GM13977 (cell line): ENCODE results near the gene TMEM154.
"Not testable (repeated sequence)": the region's sequence is repeated elsewhere in the genome, so short reads cannot be mapped to it uniquely, and the experiment has no call there.

Source experiments
- DNase-seq: peaks from one replicate; pipeline ENCODE4 v3.0.0; 2012; ENCODE audit warnings: low spot score
- in situ Hi-C: fragments of 300-500 bp; cut with MboI; formaldehyde crosslinking; loops from one replicate; pipeline ENCODE4 v1.12.0; 2022; ENCODE audit warnings: low sequenced_read_pairs, low pct_unique_long_range_greater_than_20kb, mixed read lengths, inconsistent platforms; ENCODE audit not compliant: unreplicated experiment
- TF ChIP-seq, protein P1 (sequence below): IDR thresholded peaks from 2 replicates; pipeline ENCODE4 v1.5.1; 2012; ENCODE audit warnings: mild to moderate bottlenecking, control low read depth; ENCODE audit not compliant: insufficient read depth; ENCODE audit errors: extremely low read depth, missing control alignments

TMEM154 gene

DNA sequence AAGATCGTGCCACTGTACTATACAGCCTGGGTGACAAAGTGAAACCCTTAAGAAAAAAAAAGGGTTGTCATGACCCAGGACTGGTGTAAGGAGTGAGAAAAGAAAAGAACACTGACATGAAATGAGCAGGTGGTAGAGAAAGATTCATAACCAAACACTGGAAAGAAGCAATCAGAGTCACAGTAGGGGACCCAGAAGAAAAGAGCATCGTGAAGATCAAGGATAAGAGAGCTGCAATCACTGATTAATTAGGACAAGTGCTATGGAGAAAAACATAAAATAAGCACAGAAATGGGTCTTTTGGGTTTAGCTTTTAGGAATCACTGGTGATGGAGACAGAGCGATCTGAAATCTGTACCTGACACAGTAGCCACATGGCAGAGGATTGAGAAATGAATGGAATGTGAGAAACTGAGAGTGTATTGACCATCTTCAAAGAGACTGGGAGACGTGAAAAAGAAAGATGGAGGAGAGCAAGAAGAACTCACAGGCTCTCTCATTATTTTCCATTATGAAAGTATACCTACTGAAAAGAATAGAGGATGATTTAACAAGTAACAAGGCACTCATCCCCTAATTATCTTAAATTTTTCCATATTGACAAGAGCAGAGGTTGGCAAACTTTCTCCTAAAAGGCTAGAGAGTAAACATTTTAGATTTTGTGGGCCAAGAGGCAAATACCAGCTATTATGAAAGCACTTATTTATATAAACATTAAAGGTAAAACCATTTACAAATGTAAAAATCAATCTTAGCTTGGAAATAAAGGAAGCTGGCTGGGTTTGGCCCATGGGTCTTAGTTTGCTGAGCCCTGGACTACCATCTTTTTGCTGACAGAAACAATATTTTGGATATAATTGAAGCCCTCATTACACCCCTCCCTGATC, 7.3 kb downstream of the TMEM154 start:
- DNase-seq, result no peak
- TF ChIP-seq, protein P1, sequence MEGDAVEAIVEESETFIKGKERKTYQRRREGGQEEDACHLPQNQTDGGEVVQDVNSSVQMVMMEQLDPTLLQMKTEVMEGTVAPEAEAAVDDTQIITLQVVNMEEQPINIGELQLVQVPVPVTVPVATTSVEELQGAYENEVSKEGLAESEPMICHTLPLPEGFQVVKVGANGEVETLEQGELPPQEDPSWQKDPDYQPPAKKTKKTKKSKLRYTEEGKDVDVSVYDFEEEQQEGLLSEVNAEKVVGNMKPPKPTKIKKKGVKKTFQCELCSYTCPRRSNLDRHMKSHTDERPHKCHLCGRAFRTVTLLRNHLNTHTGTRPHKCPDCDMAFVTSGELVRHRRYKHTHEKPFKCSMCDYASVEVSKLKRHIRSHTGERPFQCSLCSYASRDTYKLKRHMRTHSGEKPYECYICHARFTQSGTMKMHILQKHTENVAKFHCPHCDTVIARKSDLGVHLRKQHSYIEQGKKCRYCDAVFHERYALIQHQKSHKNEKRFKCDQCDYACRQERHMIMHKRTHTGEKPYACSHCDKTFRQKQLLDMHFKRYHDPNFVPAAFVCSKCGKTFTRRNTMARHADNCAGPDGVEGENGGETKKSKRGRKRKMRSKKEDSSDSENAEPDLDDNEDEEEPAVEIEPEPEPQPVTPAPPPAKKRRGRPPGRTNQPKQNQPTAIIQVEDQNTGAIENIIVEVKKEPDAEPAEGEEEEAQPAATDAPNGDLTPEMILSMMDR, result no peak
- in situ Hi-C loops, result no loop called here

DNA sequence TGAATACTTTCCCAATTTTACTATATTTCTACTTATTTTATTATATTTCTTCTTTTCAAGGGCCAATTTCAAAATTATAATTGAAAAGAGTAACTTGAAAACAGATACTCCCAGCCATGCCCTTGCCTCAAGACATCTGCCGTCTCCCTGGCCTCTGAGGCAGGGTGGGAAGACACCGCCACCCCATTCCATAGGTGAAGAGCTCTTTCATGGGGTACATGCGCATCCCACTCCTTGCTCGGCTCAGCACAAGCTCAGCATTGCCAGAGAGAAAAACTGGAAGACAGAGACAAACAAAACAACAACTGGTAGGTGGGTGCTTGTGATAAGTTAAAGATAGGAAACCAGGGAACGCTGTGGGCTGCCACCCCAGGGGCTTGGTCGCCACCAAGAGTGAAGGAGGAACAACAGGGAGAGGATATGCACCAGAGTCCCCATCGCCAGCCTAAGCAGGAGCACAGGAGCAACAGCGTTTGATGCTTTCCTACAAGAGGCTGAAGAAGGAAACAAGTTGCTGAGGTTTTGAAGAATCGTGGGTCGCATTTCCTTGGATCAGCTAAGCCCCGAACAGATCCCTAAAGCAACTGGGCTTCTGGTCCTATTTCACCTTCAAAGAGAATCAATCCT, 11.3 kb downstream of the TMEM154 start:
- no peak for DNase-seq
- in situ Hi-C loops, result no loop called here
- TF ChIP-seq, protein P1, result no peak

DNA sequence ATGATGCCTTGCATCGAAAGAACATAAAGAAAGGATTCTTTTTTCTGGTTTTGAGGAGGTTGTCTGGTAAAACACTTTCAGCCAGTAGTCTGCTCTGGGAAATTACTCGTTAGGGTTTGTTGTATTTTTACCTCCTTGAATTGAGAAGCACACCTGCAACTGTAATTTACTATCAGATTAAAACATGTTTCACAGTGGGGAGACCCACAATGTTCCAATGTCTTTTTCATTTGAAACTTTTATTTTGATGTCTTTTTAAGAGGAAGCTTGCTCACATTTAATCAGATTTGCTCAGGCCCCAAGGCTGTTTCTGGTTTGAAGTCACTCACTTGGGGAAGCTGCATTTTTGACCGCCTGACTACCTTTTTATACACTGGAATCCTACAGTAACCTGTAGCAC, 12.0 kb downstream of the TMEM154 start:
- DNase-seq, result no peak
- TF ChIP-seq, protein P1, result no peak
- in situ Hi-C loops, result no loop called here

DNA sequence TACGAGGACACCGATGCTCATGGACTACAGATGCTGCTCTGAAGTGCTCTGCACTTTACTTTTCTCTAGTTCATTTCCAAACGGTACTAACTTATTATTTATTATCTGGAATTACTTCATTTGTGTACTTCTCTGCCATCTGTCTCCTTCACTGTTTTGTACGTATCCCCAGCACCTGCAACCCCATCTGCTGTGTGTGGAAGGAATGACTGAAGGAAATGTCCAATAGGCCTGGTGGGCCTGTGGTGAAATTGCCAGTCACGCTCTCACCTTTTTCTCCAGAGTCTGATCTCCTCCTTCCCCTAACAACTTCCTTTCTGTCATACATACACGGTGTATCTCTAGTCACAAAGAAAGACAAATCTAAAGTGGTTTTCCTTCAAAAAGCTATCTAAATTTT, 12.9 kb downstream of the TMEM154 start:
- TF ChIP-seq, protein P1, result no peak
- in situ Hi-C loops, result no loop called here
- DNase-seq, result no peak

DNA sequence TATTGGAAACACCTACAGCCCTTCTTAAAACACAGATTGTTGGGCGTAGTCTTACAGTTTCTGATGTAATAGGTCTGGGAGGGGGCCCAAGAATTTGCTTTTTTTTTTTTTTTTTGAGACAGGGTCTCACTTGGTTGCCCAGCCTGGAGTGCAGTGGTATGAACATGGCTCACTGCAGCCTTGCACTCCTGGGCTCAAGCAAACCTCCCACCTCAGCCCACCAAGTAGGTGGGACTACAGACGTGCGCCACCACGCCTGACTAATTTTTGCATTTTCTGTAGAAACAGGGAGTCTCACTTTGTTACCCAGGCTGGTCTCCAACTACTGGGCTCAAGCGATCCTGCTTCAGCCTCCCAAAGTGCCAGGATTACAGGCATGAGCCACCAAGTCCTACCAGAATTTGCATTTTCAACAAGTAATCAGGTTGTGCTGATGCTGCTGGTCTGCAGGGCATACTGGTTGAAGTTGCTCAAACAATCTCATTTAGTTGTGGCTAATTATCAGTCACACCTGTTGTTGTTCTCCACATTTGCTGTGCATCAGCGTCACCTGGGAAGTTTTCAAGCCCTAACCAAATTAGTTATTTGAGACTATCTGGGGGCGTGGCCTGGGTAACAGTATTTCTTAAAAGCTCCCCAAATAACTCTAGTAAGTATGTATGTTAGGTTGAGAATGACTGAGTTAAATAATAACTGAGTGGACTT, 14.0 kb downstream of the TMEM154 start:
- TF ChIP-seq, protein P1, result no peak
- in situ Hi-C loops, result no loop called here
- DNase-seq, result no peak

DNA sequence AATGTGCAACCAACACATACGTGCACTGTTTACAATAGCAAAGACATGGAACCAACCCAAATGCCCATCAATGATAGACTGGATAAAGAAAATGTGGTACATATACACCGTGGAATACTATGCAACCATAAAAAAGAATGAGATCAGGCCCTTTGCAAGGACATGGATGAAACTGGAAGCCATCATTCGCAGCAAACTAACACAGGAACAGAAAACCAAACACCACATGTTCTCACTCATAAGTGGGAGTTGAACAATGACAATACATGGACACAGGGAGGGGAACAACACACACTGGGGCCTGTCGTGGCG, 15.8 kb downstream of the TMEM154 start:
- in situ Hi-C loops, DNase-seq: not testable (repeated sequence)
